GM19023 (cell line): ENCODE measurements around the gene NEUROG3.

Experiments used
- ATAC-seq: cut with Tn5 transposase; IDR thresholded peaks from one replicate; pipeline ENCODE4 v1.9.1; 2021; ENCODE audit warnings: mild to moderate bottlenecking, moderate library complexity; ENCODE audit not compliant: unreplicated experiment

NEUROG3 gene, protein sequence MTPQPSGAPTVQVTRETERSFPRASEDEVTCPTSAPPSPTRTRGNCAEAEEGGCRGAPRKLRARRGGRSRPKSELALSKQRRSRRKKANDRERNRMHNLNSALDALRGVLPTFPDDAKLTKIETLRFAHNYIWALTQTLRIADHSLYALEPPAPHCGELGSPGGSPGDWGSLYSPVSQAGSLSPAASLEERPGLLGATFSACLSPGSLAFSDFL

DNA sequence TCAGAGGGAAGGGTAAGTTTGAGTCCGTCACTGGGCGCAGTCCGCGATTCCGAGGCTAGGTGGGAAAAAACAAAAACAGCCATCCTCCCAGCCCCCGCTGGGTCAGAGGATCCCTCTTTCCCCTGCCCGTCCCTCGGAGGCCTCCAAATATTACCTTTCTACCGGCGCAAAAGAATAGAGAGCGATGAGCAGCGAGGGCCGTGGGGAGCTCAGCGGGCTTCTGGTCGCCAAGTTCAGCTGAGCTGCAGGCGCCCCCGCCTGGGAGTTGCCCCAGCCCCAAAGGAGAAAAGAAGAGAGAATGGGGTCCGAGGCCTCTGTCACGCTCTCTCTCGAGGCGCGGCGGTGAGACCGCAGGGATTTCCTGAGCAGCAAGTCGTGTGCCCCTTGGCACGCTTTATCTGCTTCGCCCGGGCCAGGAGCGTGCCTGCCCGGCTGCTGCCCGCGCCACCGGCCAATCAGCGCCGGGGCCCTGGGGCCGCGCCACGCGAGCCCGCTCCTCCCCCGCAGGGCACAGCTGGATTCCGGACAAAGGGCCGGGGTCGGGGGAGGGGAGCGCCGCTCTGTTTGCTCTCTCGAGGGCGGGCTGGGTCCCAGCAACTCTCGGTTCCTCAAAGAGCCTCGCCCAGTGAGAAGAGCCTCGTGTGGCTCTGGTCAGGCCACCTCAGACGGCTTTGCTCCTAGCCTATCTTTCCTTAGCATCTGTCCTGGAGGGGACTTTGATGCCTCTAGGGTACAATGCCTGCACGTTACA is at the start of gene NEUROG3:
Gene NEUROG3, minus strand, starts transcription at position 367 of the 751 bp plus-strand sequence. CDS start 379 bp downstream, outside the sequence.
- peak; percentile 47 for ATAC-seq

GRCh38 chr10:69620625-69621024 is 47.4 kb upstream of the NEUROG3 start:
- no peak for ATAC-seq

GRCh38 chr10:69619626-69620025 is 46.4 kb upstream of the NEUROG3 start:
- ATAC-seq = no peak

GRCh38 chr10:69618746-69619145 is 45.5 kb upstream of the NEUROG3 start:
- ATAC-seq = no peak

GRCh38 chr10:69616358-69616757 is 43.1 kb upstream of the NEUROG3 start:
- no peak for ATAC-seq

GRCh38 chr10:69614130-69614529 is 40.9 kb upstream of the NEUROG3 start:
- no peak for ATAC-seq

GRCh38 chr10:69612760-69613159 is 39.5 kb upstream of the NEUROG3 start:
- ATAC-seq = no peak

DNA sequence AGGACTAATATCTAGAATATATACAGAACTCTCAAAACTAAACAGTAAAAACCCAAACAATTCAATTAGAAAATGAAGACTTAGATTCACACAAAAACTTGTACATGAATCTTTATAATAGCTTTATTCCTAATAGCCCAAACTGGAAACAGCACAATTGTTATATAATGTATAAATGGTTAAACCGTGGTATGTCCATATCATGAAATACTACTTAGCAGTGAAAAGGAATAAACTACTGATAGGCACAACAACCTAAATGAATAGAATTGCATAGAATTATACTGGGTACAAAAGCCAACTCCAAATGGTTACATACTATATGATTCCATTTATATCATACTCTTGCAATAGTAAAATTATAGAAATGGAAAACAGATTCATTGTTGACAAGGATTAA is 35.9 kb upstream of the NEUROG3 start:
- no peak for ATAC-seq

- ATAC-seq = no peak
Measured at GRCh38 chr10:69600761-69601330, 27.6 kb upstream of the NEUROG3 start.

DNA sequence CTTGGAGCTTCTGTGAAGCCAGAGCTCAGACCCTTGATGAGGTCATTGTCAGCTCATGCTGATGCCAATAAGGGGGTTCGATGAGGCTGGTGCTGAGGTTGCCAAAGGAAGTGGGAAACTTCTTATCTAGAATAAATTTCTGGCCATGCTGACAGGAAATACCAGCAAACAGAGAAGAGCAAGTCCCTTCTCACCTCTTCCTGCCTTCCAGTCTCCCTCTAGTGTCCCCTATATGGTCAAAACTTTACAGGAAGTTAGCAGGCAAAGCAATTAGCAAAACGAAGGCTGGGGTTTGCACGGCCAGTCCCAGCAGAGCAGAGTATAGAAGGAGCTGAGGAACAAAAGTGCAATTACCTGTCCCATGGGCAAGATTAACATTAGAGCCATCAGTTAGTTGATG is 15.1 kb upstream of the NEUROG3 start:
- ATAC-seq = no peak

DNA sequence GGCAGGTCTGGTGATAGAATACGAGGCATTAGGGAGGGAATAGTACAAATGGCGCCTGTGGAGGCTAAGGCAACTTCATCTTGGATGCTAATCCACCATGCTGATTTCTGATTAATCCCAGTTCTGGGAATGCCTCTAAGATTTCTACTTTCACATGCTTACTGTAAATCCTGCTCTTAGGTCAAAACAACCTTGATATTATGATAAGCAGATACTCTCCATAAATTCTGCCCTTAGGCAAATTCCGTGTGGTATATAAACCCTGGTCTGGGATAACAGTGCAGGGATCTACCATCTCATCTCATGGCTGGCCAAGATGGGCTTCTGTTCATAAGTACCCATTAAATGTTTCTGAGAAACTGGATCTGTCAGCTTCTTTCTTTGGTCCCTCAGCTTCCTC is 11.4 kb upstream of the NEUROG3 start:
- ATAC-seq = no peak

GRCh38 chr10:69583106-69583505 is 9.9 kb upstream of the NEUROG3 start:
- ATAC-seq = no peak

GRCh38 chr10:69580435-69580834 is 7.2 kb upstream of the NEUROG3 start:
- no peak for ATAC-seq

- ATAC-seq = no peak
Measured at GRCh38 chr10:69579464-69580060, 6.3 kb upstream of the NEUROG3 start.

DNA sequence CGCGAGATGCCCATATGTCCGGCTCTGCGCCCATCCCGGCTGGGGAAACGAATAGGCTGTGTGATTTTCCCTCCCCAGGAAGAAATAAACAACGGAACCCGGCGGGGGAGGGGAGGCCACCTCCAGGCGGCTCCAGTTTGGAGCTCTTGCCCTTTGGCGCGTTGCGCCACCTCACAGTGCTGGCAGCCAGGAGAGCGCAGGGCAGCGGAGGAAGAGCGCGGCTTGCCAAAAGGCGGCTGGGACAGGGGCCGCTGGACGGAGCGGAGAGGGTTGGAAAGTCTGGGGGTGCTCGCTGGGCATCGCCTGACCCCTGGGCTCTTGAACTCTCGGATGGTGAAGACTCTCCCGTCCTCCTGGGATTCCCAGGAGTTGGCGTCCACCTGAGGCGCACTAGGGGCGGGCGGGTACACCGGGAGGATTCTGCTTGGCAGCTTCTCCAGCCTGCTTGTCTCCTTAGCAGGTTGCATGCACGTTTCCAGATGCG is 5.3 kb upstream of the NEUROG3 start:
- ATAC-seq = no peak

DNA sequence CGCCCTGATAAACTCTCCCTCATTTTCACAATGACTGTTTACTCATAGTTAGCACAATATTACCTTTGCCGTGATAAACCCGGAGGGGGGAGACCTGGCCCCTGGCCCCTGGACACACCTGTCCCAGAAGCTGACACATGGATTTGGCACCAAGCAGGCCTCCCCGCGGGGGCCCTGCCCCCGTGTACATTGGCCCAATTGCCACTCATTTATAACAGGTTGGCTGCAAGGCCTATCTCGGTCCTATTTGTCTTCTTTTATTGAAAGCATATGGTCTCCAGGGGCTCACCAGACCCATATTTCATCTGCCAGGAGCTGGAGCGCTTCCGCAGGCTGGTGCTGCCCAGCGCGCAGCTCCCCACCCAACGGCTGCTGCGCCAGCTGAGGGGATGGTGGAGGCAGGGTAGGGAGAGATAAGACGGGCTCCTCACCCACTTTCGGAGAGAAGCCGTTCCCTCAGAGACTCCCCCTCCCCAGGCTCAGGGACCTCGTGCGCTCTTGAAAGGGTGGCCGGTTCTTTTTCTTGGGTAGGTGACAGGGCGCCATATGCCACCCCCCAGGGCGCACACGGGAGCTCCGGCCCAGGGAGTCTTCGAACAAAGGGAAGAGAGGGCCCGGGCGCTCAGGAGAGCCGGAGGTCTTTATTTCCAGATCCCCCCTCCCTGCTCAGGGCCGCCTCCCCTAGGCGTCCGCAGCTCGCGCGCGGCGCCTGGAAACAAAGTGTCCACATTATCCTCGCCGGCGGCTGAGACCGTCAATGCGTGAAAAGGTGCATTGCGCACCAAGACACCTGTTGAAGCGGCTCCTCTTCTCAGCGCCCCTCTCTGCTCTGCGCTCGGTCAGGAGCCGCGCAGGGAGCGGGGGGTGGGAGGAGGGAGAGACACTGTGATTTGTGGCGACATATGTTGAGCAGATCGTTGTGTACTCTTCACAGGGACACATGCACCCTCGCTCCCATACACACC is 4.3 kb upstream of the NEUROG3 start:
- ATAC-seq = no peak

GRCh38 chr10:69576334-69577011 is 3.3 kb upstream of the NEUROG3 start:
- ATAC-seq = no peak

DNA sequence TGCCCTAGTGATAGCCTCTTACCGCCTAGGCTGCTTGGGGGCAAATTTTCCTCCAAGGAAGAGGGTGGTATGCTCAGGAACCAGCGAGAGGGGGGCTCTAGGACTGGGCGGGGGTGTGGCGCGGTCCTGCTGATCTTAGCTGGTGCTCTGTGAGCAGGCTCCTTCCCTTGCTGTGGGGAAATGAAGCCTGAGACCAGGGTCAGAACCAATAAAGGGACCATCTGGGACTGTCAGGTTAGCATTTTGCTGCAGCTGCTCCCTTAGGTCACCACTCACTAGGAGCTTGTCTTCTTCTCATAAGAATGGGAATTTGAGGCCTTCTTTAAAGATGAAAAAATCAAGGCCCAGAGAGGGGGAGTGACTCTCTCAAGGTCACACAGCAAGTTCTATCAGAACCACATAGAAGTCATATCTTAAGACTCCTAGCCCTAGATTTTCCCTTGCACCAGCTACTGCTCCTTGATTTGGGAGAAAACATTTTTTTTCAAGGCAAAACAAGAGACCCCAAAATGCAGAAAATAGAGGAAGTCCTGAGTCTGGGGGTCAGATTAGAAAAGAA is 2.0 kb upstream of the NEUROG3 start:
- no peak for ATAC-seq

- ATAC-seq = no peak
Measured at GRCh38 chr10:69574571-69574978, 1.4 kb upstream of the NEUROG3 start.
